ENCODE measurements around the gene PLD5. TPM values are rescaled to one million over a fixed set of nuclear protein-coding genes. Genes with fewer than 3 reads are reported as not detected.
"Not testable (repeated sequence)": the region's sequence is repeated elsewhere in the genome, so short reads cannot be mapped to it uniquely, and the experiment has no call there.

Gene PLD5
- polyA plus RNA-seq, 4 donors, result 1.5 to 1.8 (median 1.5) TPM

DNA sequence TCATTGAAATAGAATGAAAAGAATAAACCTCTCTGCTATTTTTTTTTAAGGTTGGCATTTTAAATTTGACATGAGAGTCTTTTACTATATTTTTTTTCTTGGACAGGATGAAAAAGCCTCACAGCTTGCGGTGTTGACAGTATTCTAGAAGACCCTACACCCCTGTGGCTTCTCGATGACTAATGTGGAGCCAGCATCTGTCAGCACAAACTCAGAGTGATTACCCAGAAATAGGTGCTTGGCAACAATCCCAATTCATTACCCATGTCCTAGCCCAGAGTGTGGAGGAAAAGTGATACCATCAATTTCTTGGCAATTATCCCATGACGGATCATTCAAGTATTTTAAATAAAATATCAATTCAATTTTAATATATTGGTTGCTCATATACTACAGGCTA lies 338.8 kb downstream of the PLD5 start:
- no peak for DNase-seq (ENCODE audit: low read depth in 4 of 4, low spot score in 3 of 4)

DNA sequence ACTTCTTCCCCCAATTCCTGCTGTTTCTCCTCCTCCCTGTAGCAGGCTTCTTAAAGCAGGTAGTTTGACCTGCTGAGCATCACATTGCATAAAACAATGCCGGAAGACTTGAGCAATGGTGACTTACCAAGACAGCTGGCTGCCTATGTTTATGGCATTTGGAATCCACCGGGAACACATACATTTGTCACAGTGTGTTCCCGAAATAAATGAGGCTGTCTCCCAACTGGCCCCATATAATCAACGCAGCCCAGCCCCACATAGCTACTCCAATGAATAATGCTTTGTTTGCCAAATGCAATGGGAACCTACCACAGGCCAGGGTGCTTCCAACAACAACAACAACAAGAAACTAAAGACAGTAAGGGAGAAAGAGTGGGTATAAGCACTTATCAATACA lies 339.5 kb downstream of the PLD5 start:
- DNase-seq (ENCODE audit: low read depth in 4 of 4, low spot score in 3 of 4), result no peak

DNA sequence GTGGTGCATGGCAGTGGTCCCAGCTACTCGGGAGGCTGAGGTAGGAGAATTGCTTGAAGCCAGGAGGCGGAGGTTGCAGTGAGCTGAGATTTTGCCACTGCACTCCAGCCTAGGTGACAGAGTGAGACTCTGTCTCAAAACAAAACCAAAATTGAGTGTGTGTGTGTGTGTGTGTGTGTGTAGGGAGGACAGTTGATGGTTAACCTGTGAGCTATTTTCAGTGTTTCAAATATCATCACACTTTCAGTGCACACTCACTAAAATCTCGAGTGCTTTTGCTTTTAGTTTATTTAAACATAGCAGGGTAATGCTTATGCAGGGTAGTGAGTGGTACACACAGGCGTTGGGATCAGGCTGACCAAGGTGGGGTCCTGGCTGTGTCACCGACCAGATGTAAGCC lies 344.7 kb downstream of the PLD5 start:
- not testable (repeated sequence) for DNase-seq (ENCODE audit: low read depth in 4 of 4, low spot score in 3 of 4)

DNA sequence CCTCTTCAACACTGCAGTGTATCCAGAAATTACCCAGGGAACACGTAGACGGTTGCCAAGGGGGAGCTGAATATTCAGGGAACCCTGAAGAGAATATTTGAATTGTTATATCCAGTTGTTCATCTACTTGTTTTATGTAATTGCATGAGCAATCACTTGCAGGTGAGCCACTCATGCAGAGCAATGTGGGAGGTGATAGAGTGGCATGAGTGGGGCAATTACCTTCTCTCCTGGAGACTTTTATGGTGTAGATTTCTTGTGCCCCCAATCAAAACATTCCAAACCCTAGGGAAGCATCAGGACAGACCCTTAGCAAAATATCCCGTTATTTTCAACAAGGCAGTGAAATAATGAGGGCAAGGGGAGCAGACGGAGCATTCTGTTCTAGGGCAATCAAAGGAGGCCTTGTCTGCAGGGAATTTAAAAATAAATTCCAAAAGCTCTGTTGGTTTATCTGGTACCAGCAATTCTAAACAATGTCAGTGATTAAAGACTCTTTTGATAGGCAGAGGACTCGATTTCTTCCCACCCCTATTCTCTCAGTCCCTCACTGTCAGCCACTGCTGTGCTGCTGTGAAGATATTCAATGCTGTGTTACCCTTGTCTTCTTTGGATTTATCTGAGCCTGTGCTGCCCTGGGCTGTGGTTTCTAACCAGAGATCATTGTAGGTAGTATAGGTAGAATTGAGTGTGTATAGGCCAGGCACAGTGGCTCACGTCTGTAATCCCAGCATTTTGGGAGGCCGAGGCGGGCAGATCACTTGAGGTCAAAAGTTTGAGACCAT lies 345.4 kb downstream of the PLD5 start:
- no peak for DNase-seq (ENCODE audit: low read depth in 4 of 4, low spot score in 3 of 4)

DNA sequence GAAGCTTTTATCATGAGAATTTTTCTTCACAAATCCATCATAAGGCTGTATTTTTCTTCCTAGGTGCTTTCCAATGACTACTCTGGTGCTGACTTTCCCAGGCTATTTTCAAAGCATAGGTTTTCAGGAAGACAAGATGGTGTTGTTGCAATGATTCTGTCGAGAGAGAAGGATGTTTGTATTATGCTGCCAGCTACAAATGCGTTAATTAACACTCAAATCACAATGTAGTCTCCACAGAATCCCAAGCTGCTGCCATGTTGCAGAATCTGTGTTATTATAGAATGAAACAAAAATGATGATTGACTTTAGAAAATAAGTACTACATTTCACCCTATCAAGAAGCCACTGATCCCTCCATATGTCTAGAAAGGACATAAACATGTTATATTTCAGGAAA lies 346.1 kb downstream of the PLD5 start:
- DNase-seq (ENCODE audit: low read depth in 4 of 4, low spot score in 3 of 4), result no peak

DNA sequence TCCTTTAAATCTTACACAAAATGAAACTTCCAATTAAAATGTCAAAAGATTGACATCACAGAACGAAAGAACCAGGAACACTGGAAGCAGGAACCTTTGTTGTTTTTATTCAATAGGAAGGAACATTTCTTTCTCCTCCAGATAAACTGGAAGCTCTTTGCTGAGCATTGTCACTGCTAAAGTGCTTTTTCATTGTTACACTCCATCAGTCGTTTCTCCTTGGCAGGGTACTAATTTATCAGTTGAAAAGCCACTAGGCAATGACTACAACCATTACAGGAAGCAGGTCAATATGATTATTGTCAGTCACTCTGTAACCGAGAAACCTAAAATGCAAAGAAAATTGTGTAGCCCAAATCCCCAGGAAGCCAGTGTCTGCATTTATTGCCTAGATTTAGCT lies 362.4 kb downstream of the PLD5 start:
- no peak for DNase-seq (ENCODE audit: low read depth in 4 of 4, low spot score in 3 of 4)

GRCh38 chr1:242147096-242147976 lies 377.2 kb downstream of the PLD5 start:
- no peak for DNase-seq (ENCODE audit: low read depth in 4 of 4, low spot score in 3 of 4)

DNA sequence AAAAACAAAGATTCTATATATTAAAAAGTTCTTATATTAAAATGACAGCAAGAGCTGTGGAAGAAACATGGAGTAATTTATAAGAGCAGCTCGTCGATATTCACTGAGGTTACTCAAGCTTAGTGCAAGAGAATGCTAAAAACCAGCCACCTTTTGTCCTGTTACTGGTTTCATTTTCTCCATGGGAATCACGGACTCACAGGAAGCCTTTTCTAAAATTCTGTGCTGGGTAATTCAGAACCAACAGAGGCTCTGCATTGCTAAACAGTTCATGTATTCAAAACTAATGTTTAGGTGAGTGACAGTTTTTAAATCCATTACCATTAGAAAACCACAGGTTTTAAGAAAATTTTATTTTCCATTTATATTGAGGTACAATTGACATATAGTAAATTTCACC lies 377.8 kb downstream of the PLD5 start:
- DNase-seq (ENCODE audit: low read depth in 4 of 4, low spot score in 3 of 4), result no peak

GRCh38 chr1:242140836-242141235 lies 383.7 kb downstream of the PLD5 start:
- no peak for DNase-seq (ENCODE audit: low read depth in 4 of 4, low spot score in 3 of 4)

GRCh38 chr1:242139986-242140385 lies 384.5 kb downstream of the PLD5 start:
- DNase-seq (ENCODE audit: low read depth in 4 of 4, low spot score in 3 of 4), result no peak

GRCh38 chr1:242139442-242139841 lies 385.1 kb downstream of the PLD5 start:
- DNase-seq (ENCODE audit: low read depth in 4 of 4, low spot score in 3 of 4), result no peak

DNA sequence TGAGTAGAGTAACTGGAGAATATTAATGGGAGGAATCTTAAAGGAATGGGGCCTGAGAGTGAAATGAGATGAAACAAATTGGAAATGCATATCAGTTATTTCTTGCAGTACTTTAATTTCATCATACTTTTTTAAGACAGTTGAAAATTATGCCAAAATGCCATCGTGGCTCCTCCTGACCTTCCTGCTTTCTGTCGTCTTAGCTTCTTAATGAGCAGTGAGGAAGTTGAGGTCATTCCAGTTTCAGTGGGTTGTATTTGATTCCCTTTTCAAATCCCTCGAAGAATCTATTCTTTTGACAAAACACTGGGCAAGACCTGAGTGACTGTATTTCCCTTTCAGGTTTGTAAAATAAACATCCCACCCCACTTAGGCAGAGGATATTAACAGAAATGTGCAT lies 390.7 kb downstream of the PLD5 start:
- no peak for DNase-seq (ENCODE audit: low read depth in 4 of 4, low spot score in 3 of 4)

- DNase-seq (ENCODE audit: low read depth in 4 of 4, low spot score in 3 of 4), result no peak
These were observed 391.1 kb downstream of the PLD5 start for GRCh38 chr1:242133351-242133750.

- no peak for DNase-seq (ENCODE audit: low read depth in 4 of 4, low spot score in 3 of 4)
These were observed 392.2 kb downstream of the PLD5 start for GRCh38 chr1:242132121-242132817.

DNA sequence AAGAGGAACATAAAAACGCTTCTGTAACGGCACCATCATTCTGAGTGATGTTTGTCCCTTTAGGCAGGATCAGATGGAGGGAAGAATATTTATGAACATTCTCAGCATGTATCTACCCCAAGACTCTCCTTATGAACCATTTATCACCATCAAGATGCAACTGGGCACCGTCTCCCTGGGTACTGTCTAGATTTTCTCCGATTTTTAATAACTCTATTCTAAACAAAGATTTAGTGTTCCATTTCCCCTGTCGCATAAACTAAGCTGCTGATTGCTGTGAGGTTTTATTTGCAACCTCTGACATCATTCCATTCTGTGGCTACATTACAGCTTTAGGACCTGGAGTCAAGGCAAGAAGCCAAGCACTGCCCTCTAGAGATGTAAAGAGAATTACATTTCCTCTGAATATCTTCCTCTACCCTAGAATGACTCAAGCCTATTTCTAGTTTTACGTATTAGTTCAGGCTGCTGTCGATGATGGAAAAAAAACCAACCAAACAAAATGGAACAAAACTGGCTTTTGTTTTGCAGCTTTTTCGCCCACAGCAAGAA lies 395.5 kb downstream of the PLD5 start:
- DNase-seq (ENCODE audit: low read depth in 4 of 4, low spot score in 3 of 4), result no peak

DNA sequence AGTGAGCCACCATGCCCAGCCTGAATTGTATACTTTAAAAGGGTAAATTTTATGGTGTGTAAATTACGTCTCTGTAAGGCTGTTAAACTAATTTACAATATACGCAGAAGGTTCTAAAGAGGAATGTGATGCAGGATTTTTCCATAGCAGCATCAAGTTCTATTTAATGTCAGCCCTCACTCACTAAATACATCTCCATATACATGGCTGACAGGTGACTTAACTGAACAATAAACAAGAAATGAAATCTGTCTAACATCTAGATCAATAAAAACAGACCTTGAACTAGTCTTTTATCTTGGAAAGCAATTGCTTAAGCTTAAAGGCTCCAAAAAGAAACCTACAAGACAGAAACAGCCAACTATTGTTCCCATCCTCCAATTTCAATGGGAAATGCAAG lies 404.1 kb downstream of the PLD5 start:
- no peak for DNase-seq (ENCODE audit: low read depth in 4 of 4, low spot score in 3 of 4)

DNA sequence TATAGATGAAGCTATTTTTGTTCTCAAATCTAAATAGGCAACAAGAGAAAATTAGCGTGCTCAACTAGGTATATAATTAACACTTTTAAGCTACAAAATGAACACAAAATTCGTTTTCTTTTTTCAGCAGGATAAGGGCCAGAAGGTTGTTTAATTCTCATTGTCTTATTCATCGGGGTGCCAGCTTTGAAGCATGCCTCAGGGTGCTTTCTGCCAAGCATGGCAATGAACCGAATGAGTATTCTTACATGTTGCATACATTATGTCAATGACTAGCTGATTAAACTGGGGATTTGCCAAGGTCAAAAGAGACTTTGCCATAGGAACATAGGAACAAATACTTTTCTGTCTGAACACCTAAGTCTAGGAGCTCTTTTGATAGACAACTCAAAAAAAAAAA lies 423.6 kb downstream of the PLD5 start:
- DNase-seq (ENCODE audit: low read depth in 4 of 4, low spot score in 3 of 4), result no peak

GRCh38 chr1:242097283-242097682 lies 427.2 kb downstream of the PLD5 start:
- not testable (repeated sequence) for DNase-seq (ENCODE audit: low read depth in 4 of 4, low spot score in 3 of 4)

- no peak for DNase-seq (ENCODE audit: low read depth in 4 of 4, low spot score in 3 of 4)
These were observed 431.4 kb downstream of the PLD5 start for GRCh38 chr1:242093116-242093515.

- DNase-seq (ENCODE audit: low read depth in 4 of 4, low spot score in 3 of 4), result no peak
These were observed 434.6 kb downstream of the PLD5 start for GRCh38 chr1:242089911-242090310.

GRCh38 chr1:242088875-242089274 lies 435.6 kb downstream of the PLD5 start:
- DNase-seq (ENCODE audit: low read depth in 4 of 4, low spot score in 3 of 4), result no peak
